ENCODE results near the gene PRICKLE1.

The PRICKLE1 gene

DNA sequence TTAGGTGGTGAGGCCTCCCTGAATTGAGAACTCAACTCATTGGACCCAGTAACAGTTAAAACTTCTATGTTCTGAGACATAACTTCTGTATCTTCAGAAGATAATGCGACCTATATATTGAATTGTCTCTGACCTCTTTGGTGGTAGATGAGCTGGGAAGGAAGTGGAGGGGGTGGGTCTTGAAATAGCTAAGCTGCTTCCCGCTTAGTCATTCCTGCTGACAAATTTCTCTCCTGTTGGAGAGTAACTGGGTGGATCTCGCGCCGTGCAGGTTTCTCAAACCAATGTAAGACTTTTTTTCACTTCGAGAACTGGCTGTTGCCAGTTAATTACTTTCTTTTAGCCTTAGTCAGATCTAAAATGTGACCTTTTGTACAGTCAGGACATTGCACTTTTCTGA, 162.8 kb downstream of the PRICKLE1 start:
- TF ChIP-seq CTCF (conservative IDR thresholded peaks at IDR 0.05; ENCODE audit: low read length) (no peak), EZH2phosphoT487 (IDR thresholded peaks at IDR 0.05; ENCODE audit: borderline replicate concordance) (no peak)
- no peaks in the 10 kb centered on the region for H3K9me3 ChIP-seq (ENCODE audit: insufficient read depth, low read depth, low read length)
- H3K27me3 ChIP-seq (ENCODE audit: insufficient read depth, low read length, poor library complexity, severe bottlenecking) = no peaks in the 10 kb centered on the region
- no peak overlapping the region for H3K4me3 ChIP-seq (ENCODE audit: low read length, poor library complexity, severe bottlenecking)
- no peak overlapping the region for H2AFZ ChIP-seq (ENCODE audit: low read length)
- H3K9ac ChIP-seq (ENCODE audit: low read depth, low read length, poor library complexity, severe bottlenecking) = no peak overlapping the region
- H3K9me2 ChIP-seq (replicated peaks; ENCODE audit: low read depth, low read length) = no peaks in the 10 kb centered on the region
- peaks cover 17% of the 10 kb centered on the region for H3K4me1 ChIP-seq (ENCODE audit: insufficient read depth, low read length, poor library complexity, severe bottlenecking)
- no peaks in the 10 kb centered on the region for H4K20me1 ChIP-seq (ENCODE audit: insufficient read depth, low read length, poor library complexity, severe bottlenecking)
- peaks cover 12% of the 10 kb centered on the region; the same call in 1 of the 2 replicates for H3K36me3 ChIP-seq (ENCODE audit: insufficient read depth, low read length)
- no peaks in the 10 kb centered on the region for H3K79me2 ChIP-seq (ENCODE audit: insufficient read depth, low read length)
- H3F3A ChIP-seq (ENCODE audit: low read depth) = no peaks in the 10 kb centered on the region
- no peak overlapping the region for H3K4me2 ChIP-seq (ENCODE audit: low read depth, low read length, poor library complexity, severe bottlenecking)

DNA sequence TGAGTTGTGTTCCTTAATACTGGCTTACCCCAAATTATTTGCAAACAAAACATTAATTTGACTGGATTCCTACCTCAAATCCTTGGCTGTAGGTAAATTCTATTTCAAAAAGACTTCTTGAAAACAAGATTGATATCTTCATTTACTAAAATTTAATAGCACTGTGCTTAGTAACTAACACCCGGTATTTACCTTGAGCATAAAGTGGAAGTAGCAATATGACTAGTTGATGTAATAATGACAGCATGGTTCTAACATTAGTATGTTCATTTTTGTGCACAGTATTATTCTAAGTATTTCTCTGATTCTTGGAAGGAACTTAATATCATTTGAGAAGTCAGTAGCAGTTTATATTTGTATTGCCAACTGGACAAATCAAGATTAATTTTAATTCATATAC, 166.8 kb downstream of the PRICKLE1 start:
- TF ChIP-seq CTCF (conservative IDR thresholded peaks at IDR 0.05; ENCODE audit: low read length) = no peak
- TF ChIP-seq EZH2phosphoT487 (IDR thresholded peaks at IDR 0.05; ENCODE audit: borderline replicate concordance) = no peak
- H2AFZ ChIP-seq (ENCODE audit: low read length) = no peak overlapping the region
- no peaks in the 10 kb centered on the region for H3K79me2 ChIP-seq (ENCODE audit: insufficient read depth, low read length)
- H4K20me1 ChIP-seq (ENCODE audit: insufficient read depth, low read length, poor library complexity, severe bottlenecking) = no peaks in the 10 kb centered on the region
- no peaks in the 10 kb centered on the region for H3F3A ChIP-seq (ENCODE audit: low read depth)
- H3K9ac ChIP-seq (ENCODE audit: low read depth, low read length, poor library complexity, severe bottlenecking) = no peak overlapping the region
- peaks cover 23% of the 10 kb centered on the region for H3K4me1 ChIP-seq (ENCODE audit: insufficient read depth, low read length, poor library complexity, severe bottlenecking)
- no peak overlapping the region for H3K4me2 ChIP-seq (ENCODE audit: low read depth, low read length, poor library complexity, severe bottlenecking)
- H3K27me3 ChIP-seq (ENCODE audit: insufficient read depth, low read length, poor library complexity, severe bottlenecking) = no peaks in the 10 kb centered on the region
- no peak overlapping the region for H3K4me3 ChIP-seq (ENCODE audit: low read length, poor library complexity, severe bottlenecking)
- H3K36me3 ChIP-seq (ENCODE audit: insufficient read depth, low read length) = peaks cover 9% of the 10 kb centered on the region
- no peaks in the 10 kb centered on the region for H3K9me3 ChIP-seq (ENCODE audit: insufficient read depth, low read depth, low read length)
- no peaks in the 10 kb centered on the region for H3K9me2 ChIP-seq (replicated peaks; ENCODE audit: low read depth, low read length)

- Histone ChIP-seq H3K79me2 (ENCODE audit: insufficient read depth, low read length) (no peaks in the 10 kb centered on the region), H3K4me1 (ENCODE audit: insufficient read depth, low read length, poor library complexity, severe bottlenecking) (peaks cover 23% of the 10 kb centered on the region), H3F3A (ENCODE audit: low read depth) (no peaks in the 10 kb centered on the region), H3K9me2 (replicated peaks; ENCODE audit: low read depth, low read length) (no peaks in the 10 kb centered on the region), H3K27me3 (ENCODE audit: insufficient read depth, low read length, poor library complexity, severe bottlenecking) (no peaks in the 10 kb centered on the region), H2AFZ (ENCODE audit: low read length) (no peak overlapping the region), H3K4me2 (ENCODE audit: low read depth, low read length, poor library complexity, severe bottlenecking) (no peak overlapping the region), H4K20me1 (ENCODE audit: insufficient read depth, low read length, poor library complexity, severe bottlenecking) (no peaks in the 10 kb centered on the region), H3K4me3 (ENCODE audit: low read length, poor library complexity, severe bottlenecking) (no peak overlapping the region), H3K9ac (ENCODE audit: low read depth, low read length, poor library complexity, severe bottlenecking) (no peak overlapping the region), H3K36me3 (ENCODE audit: insufficient read depth, low read length) (peaks cover 9% of the 10 kb centered on the region), H3K9me3 (ENCODE audit: insufficient read depth, low read depth, low read length) (no peaks in the 10 kb centered on the region)
- TF ChIP-seq CTCF (conservative IDR thresholded peaks at IDR 0.05; ENCODE audit: low read length) = no peak
- no peak for TF ChIP-seq EZH2phosphoT487 (IDR thresholded peaks at IDR 0.05; ENCODE audit: borderline replicate concordance)
These were observed 167.4 kb downstream of the PRICKLE1 start for GRCh38 chr12:42421844-42422779.

Data from Loucy (cell line).